ENCODE measurements around the gene MBOAT2. TPM values are rescaled to one million over a fixed set of nuclear protein-coding genes. Genes with fewer than 3 reads are reported as not detected.

The MBOAT2 gene
- total RNA-seq, 4 donors from 2014 or later: 12.5 to 33.0 (median 20.7) TPM

DNA sequence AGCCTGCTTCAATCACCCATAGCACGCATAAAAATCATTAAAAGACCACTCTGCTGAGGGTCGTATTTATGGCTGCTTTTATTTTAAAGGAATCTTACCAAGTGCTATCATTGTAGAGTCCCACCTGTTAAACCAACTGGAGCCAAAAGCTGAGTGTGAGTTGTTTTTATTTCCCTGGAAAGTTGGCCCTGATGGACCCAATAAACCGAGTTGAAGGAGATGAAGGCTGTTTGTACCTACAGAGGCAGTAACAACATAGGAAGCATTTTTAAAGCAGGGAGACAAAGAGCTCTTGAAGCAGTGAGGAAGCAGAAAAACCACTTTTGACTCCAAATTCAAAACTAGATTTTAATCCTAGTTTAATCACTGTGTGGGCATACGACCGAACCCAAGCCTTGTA, 6.4 kb downstream of the MBOAT2 start:
- DNase-seq: no peak
- H3K27ac ChIP-seq: no peak overlapping the region
- no peak for TF ChIP-seq POLR2A (IDR thresholded peaks at IDR 0.05)
- no peak for TF ChIP-seq CTCF (IDR thresholded peaks at IDR 0.05)
- peaks cover 0 to 5% (median 0%) of the 10 kb centered on the region in 4 donors for H3K4me1 ChIP-seq
- no peak overlapping the region for H3K4me3 ChIP-seq
- no peaks in the 10 kb centered on the region for H3K36me3 ChIP-seq
- no peaks in the 10 kb centered on the region for H3K27me3 ChIP-seq
- H3K9me3 ChIP-seq: no peaks in the 10 kb centered on the region

DNA sequence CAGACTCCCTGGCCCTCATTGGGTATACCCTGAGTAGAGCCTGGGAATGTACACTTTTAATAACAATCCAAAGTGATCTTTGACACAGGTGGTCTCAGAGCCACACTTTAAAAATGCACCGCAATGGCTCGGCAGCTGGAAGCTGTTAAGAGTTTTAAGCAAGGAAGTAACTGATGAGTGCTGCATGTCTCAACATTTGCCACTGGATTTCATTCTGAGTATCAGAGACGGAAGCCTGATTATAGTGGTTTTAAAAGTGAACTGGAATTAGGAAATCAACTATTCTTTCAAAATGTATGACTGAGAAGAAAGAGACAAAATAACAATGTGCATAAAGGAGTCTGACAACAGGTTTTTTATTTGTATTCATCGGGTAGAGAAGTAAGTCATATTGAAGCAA, 7.5 kb downstream of the MBOAT2 start:
- Histone ChIP-seq H3K4me3 (no peak overlapping the region), H3K27me3 (no peaks in the 10 kb centered on the region), H3K36me3 (no peaks in the 10 kb centered on the region), H3K27ac (no peak overlapping the region), H3K4me1 (peaks cover 0 to 5% (median 0%) of the 10 kb centered on the region in 4 donors), H3K9me3 (no peaks in the 10 kb centered on the region)
- no peak for TF ChIP-seq CTCF (IDR thresholded peaks at IDR 0.05)
- TF ChIP-seq POLR2A (IDR thresholded peaks at IDR 0.05): no peak
- no peak for DNase-seq

DNA sequence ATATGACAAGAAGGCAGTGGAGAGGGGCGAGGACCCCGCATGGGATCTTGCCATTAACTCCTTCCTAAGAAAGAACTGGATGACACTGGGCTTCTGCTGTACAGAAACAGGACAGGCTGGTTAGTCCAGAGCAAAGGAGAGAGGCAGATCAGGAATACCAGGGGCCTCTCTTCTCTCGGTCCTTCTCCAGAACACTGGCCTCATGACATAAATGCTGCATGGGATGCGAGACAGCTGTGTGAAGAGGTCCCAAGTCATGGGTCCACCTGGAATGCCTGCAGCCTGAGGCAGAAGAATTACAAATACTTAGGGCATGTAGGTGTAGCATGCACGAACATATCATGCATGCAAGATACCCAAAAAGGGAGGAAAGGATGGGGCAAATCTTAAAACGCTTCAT, 9.1 kb downstream of the MBOAT2 start:
- H3K36me3 ChIP-seq: no peaks in the 10 kb centered on the region
- TF ChIP-seq POLR2A (IDR thresholded peaks at IDR 0.05) (no peak), CTCF (IDR thresholded peaks at IDR 0.05) (no peak)
- H3K27me3 ChIP-seq: no peaks in the 10 kb centered on the region
- no peak overlapping the region for H3K4me3 ChIP-seq
- no peak for DNase-seq
- H3K4me1 ChIP-seq: peaks cover 0 to 5% (median 0%) of the 10 kb centered on the region in 4 donors
- H3K9me3 ChIP-seq: no peaks in the 10 kb centered on the region
- H3K27ac ChIP-seq: no peak overlapping the region

DNA sequence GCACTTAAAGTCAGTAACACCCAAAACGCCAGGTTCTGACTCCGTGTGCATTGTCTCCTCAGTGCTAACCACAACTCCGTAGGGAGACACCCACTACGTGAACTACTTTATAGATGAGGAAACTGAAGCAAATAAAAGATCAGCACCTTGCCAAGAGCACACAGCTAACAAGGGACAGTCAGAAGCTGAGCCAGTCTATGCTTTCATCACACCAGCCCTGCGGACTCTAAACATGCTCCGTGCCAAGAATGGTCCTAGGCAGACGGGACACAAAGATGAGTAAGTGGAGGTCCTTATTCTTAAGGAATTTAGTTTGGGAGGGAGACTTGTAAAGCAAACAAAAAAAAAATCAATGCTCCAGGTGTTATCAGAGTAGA, 9.6 kb downstream of the MBOAT2 start:
- no peak for TF ChIP-seq CTCF (IDR thresholded peaks at IDR 0.05)
- TF ChIP-seq POLR2A (IDR thresholded peaks at IDR 0.05): no peak
- no peak for DNase-seq
- Histone ChIP-seq H3K4me1 (peaks cover 0 to 5% (median 0%) of the 10 kb centered on the region in 4 donors), H3K4me3 (no peak overlapping the region), H3K27ac (no peak overlapping the region), H3K9me3 (no peaks in the 10 kb centered on the region), H3K27me3 (no peaks in the 10 kb centered on the region), H3K36me3 (no peaks in the 10 kb centered on the region)

DNA sequence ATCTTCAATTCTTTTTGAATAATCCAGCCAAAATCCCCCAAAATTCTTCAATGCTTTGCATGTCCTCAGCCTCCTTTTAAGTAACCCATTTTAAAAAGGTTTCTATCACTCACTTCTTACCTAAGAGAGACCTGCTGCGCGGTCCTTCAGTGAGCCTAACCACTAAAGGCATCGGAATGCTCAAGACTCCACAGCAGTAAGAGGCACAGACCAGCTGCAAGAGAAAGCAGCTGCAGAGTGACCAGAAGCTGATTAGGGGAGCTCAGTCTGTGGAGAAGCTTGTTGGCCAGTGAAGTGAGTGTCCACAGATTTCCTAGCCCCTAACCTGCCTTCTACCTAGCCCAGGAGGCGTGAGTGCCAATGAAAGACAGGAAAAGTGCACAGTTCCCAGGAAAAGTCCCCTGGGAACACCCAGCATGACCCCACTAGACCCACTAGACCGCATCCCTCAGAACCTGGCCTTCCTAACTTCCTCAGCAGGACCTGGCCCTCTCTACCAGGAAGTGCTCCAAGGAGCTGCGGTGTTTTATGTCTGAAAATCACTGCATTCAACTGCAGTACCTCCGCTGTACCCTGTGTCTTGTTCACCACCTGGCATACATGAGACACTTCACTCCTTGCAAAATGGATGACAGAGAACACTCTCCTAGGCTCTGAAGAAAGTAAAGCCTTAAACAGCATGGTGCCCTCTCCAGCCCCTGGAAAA, 10.1 kb downstream of the MBOAT2 start:
- no peak for DNase-seq
- Histone ChIP-seq H3K9me3 (no peaks in the 10 kb centered on the region), H3K36me3 (no peaks in the 10 kb centered on the region), H3K4me3 (no peak overlapping the region), H3K4me1 (peaks cover 0 to 5% (median 0%) of the 10 kb centered on the region in 4 donors), H3K27me3 (no peaks in the 10 kb centered on the region), H3K27ac (no peak overlapping the region)
- no peak for TF ChIP-seq CTCF (IDR thresholded peaks at IDR 0.05)
- TF ChIP-seq POLR2A (IDR thresholded peaks at IDR 0.05): no peak
